HL-60/S4 treated with phorbol 12-myristate 13-acetate at 8.2 ng/mL for 4 days and 3 days (cell line): ENCODE data around the gene LGALS12.
"Not testable (repeated sequence)": the region's sequence is repeated elsewhere in the genome, so short reads cannot be mapped to it uniquely, and the experiment has no call there.

Experiments
- in situ Hi-C: fragments of 300-500 bp; cut with MboI; formaldehyde crosslinking; loops from 2 replicates; pipeline ENCODE4 v1.15.0; 2022; ENCODE audit warnings: low sequenced_read_pairs

Gene LGALS12

DNA sequence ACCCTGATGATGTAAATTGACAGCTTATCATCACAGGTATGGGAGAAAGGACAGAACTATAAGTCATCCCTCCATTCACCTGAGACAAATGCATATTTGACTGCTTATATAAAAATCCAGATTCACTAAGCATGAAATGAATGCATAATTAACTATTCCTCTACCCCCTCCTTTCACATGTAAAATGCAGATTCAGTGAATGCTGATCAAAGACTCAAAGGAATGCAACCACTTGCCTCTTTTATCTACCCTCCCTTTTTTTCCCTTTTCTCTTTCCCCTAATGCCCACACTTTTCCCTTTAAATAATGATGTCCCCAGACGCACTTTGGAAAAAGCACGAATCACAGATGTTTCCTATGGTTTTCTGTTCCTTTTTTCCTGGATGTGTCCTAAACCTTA, 26.2 kb downstream of the LGALS12 start:
- in situ Hi-C loops = no loop called here

DNA sequence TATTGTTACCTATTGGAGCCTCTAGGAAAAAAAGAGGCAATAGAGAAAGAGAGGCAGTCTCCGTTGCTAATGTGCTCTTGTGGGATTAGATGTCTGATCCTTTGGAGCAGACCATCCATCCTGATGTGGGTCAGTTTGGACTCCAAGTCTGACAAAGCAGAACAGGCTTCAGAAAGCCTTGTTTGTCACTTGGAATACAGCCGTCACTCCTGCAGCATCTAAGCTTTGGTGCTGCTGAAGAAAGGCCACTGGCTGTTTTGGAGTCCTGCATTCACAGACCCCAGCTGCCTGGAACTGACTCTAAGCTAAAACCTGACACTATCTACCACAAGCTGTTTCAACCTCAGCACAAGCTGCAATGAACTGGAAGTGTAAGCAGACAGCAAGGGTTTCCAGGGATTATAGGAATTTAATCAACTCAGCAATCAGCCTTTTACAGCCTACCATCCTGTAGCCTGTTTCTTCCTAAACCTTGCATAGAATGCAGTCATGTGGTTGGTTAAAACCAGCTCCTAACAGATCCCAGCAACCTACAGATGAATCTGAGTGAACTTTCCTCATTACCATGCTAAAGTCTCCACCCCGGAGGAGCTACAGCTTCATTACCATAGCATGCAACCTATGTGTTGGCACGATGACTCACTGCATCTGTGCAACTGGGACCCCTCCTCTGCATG, 27.1 kb downstream of the LGALS12 start:
- in situ Hi-C loops = no loop called here

DNA sequence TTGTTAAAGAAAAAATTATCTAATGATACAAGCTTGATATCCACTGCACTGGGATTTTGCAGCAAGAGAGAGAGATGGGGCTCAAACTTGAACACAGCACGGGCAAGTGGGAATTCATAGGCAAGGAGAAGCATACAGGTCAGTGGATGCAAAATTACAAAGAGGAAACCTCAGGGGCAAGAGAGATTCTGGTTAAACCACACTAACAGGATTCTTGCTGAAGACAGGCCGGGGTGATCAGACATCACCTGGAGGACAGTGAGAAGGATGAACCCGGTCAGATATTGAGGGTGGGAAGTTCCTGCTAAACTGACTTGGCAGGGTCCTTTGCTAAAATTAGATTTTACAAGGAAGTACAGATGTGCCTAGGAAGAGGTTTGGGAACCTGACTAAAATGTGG, 28.2 kb downstream of the LGALS12 start:
- in situ Hi-C loops = no loop called here

DNA sequence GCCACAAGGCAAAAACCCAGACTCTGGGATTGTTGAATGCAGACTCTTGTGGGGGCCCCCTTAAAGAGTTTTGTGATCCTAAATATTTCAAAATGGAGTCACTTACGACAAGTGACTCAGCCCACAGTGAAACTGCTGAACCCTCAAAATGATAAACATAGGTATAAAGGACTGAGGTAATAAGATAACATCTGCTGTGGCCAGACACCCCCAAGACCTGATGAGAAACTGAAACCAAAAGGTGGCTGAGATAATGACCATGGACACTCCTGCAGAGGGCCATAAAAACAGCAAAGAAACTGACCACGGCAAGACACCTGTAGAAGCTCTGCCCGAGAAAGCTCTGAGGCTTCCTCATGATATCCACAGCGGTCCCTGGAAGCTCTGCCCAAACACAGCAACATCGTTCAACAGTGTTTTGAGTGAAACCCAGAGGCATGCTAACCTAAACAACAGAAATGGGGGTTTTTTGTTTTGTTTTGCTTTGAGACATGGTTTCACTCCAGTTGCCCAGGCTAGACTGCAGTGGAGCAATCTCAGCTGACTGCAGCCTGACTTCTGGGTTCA, 29.1 kb downstream of the LGALS12 start:
- in situ Hi-C loops = no loop called here

DNA sequence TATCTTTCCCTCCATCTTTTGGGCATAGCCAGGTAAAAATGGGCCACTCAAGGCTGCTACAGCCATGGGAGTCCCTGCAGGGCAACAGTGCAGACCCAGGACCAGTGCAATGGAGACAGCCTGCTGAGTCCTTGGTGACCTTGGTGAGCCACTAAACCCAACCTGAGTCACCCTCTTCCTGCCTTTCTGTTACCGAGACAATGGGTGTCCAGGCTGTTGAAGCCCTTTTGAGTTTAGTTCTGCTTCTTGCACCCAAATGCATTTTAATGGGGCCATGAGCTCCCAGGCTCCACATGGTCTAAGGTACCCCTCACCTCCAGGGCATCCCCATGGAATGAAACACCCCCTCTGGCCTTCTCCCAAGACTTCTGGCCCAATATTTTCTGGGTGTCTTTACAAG, 29.9 kb downstream of the LGALS12 start:
- in situ Hi-C loops = no loop called here

DNA sequence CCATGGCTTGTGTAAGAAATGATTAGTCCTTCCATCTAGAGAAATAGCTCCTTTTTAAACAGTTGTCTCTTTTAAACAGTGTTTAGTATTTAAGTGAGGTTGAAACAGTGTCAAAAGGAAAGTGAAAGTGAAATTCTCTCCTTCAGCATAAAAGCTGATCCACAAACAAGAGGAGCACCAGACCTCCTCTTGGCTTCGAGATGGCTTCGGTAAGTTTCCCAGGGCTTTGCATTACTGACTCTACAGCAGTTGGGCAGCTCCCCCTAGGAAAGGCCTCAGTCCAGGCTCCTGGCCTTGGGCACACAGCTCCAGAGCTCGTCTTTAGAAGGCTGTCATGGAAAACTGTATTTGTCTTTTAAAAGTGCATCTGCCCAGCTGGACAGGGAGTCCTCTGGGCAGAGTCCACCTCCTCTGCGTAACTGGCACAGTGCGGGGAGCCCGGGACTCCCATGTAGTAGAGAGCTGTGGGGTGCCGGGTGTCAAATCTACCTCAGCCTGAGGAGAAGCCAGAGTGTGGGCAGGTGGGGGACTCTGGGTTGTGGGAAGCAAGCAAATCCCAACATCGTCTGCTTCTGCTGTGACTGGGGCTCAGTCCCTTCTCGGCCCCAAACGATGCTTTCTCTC, 30.9 kb downstream of the LGALS12 start, which contains the start of gene PLAAT4:
TSS of gene PLAAT4 (plus strand) at position 140 of the 624 bp plus-strand sequence. CDS start at position 201, 61 bp downstream.
- in situ Hi-C loops = no loop called here

DNA sequence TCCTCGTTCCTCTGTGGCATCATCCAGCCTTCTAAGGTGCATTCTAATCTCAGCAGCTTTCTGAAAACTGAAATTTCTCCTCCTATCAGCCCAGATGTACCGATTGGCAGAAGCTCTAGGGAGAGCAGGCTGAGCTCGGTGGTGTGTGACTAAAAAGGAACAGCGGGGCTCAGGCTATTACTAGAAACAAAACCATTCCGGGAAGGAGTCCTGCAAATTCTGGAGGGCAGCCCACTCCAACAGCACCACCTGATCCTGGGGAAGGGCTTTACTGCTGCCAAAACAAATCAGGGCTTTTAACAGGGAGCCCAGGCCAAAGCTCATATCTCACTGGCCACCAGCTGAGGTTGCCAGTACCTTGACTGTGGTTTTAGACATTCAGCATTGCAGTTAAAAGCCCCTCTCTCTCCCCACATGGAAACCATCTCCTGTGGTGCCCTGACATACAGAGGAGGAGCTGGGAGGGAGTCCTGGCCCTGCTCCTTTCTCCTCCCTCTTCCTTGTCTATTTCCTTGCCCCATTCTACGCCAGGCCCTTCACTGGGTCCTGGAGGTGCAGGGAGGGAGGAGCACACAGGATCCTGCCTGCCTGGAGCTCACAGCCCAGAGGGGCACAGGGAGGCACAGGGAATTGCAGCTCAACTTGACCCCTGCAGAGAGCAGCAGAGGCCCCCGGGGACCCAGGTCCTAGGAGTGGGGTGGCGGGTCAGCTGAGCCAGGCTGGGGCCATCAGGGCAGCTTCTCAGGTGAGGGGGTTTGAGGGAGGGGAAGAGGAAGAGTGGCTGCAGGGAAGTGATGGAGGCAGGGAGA, 31.6 kb downstream of the LGALS12 start:
- in situ Hi-C loops = no loop called here

DNA sequence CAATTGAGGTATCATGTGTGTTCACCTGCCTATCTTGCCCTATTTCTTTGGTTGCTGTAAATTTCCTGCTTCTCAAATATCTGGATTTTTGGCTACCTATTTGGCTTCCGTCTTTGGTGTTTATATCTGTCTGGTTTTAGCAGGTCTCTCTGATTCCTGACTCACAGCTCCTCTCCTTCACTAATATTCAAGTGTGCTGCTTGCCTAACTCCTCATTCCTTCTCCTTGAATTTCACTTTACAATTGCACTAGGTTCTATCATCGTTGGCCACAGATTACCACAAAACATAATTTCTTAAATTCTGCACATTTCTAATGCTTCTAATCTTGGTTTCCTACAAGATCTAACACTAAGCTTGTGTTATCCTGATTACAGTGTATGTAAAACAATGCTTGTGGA, 36.6 kb downstream of the LGALS12 start:
- in situ Hi-C loops = not testable (repeated sequence)

DNA sequence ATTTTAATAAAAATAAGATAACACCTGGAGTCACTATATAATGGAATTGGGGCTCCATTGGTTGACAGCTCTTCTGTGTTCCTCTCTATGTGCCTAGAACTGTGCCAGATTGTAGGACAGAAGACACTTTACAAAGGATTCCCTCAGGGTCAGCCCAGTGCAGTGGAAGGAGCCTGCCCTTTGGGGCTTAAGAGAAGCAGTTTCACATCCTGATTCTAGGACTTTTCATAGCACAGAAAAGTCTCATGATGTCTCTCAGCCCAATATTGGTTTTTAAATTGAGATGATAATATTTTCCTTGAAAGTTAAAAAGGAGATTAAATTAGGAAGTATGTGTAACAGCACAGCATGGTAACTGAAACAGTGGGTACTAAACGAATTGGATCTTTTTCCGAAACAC, 37.8 kb downstream of the LGALS12 start:
- in situ Hi-C loops = no loop called here

DNA sequence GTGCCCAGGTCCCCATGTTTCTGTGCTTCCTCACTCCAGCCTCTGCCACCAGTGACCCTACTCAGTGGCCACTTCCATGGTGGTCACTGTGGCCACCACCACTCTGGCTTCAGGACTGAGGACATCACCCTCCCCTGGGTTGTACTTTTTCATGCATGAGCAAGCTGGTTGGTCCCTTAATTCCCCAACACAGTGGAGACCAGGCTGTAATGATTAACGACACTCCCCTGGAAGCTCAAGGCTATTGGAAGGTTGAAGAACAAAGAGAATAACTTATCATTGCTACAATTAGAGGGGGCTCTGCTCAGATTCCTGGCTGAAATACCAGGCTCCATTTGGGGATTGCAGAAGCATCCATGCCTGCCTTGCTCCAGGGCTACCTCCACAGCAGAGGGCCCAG, 41.2 kb downstream of the LGALS12 start:
- in situ Hi-C loops = no loop called here

DNA sequence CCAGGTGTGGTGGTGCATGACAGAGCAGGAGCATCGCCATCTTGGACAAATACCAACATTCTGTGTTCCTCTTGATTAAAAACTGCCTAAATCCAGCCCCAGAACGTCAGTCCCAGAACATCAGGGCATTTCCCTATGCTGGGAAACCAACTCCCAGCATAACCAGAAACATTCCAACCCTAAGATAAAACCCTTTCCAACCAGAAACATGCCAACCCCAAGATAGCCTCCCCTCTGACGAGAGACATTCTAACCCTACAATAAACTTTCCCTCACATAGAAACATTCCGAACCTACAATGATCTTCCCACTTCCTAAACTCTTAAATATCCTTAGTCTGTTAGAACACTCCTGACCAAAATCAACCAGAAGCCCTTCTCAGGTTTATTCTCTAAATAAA, 42.3 kb downstream of the LGALS12 start:
- in situ Hi-C loops = no loop called here

DNA sequence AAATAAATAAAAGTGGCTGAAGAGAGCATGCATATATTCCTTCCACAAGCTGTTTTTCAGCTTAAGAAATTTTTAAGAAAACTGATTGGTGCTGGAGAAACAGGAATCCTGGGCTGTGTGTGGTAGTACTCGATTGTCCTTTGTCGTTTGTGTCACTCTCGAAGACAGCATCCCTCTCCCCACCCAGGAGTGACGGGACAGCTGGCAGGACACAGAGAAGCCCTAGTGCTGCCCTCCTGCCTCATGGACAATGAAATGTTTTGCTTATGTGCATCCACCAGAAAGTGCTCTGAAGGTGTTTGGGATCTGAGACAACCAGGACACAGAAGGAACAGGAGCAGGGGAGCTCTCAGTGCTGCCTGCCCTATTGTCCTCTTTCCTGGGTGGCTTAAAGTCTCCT, 43.5 kb downstream of the LGALS12 start:
- in situ Hi-C loops = no loop called here

DNA sequence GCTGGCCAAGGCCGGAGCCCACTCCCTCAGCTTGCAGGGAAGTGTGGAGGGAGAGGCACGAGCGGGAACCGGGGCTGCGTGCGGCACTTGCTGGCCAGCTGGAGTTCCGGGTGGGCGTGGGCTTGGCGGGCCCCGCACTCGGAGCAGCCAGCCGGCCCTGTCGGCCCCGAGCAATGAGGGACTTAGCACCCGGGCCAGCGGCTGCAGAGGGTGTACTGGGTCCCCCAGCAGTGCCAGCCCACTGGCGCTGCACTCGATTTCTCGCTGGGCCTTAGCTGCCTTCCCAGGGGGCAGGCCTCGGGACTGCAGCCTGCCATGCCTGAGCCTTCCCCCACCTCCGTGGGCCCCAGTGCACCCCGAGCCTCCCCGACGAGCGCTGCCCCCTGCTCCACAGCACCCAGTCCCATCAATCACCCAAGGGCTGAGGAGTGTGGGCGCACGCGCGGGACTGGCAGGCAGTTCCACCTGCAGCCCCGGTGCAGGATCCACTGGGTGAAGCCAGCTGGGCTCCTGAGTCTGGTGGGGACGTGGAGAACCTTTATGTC, 44.3 kb downstream of the LGALS12 start:
- in situ Hi-C loops = not testable (repeated sequence)

DNA sequence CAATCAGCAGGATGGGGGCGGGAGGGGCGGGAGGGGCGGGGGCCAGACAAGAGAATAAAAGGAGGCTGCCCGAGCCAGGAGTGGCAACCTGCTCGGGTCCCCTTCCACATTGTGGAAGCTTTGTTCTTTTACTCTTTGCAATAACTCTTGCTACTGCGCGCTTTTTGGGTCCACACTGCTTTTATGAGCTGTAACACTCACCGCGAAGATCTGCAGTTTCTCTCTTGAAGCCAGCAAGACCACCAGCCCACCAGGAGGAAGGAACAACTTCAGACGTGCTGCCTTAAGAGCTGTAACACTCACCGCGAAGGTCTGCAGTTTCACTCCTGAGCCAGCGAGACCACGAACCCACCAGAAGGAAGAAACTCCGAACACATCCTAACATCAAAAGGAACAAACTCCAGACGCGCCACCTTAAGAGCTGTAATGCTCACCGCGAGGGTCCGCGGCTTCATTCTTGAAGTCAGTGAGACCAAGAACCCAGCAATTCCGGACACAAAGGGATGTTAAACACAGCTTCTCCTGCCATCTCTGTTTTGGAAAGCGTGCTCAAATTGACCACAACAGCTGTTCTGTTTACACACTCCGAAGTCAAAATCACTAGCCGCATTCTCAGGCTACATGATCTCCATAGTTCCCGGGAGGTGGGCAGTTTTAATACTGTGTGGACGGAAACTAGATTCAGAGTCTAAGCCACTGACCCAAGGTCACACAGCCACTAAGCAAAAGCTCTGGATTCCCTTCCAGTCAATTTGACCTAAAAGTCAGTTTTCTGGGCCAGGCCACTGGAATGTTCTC, 45.4 kb downstream of the LGALS12 start:
- in situ Hi-C loops = no loop called here

DNA sequence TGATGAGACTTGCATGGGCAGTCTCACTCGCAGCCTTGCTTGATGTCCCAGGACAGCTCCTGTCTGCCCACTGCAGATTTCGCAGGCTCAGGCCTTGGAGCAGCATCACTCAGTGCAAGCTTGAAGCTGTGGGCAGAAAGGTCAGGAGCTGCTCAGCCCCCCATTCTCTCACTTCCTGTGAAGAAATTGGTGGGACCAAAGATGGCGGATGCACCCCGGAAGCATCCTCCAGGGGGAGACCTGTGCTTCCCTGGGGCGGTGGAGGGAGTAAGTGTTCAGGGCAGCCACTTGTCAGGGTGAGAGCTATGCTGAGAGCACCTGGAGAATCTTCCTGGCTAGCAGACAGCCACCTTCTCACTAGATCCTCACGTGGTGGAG, 46.0 kb downstream of the LGALS12 start:
- in situ Hi-C loops = no loop called here

DNA sequence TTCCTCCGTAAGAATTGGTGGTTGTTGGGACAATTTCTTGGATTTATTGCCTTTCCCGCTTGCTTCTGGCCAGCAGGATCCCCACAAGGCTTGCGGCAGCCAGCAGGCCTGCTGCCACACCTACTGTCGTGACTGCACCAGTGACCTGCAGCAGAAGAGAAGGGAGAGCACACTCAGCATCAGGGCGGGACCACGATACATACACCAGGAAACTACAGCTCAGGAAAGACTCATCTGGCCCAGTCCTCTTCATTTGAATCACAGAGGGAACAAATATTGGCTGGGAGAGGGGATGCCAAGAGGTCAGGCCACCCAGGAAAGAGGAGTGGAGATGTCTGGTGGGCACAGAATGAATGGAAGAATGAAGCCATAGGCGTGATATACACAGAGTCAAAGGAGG, 47.0 kb downstream of the LGALS12 start:
- in situ Hi-C loops = no loop called here

DNA sequence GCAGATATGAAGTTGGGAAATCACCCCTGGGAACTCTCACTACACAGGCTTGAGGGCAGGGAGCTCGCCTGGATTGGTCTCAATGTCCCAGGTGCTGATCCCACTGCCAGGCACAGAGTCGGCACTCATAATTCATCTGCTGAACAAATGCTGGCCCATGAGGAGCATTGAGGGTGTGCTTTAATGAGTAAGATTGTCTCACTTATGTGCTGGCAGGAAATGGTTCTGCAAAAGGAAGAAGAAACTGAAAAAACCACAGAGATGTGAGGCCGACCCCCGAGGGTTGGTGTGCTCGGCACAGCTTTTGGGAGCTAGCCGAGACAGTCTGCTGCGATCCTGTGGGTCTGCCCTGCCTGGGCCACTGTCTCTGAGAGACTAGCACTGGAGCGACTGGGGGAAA, 47.9 kb downstream of the LGALS12 start:
- in situ Hi-C loops = no loop called here

DNA sequence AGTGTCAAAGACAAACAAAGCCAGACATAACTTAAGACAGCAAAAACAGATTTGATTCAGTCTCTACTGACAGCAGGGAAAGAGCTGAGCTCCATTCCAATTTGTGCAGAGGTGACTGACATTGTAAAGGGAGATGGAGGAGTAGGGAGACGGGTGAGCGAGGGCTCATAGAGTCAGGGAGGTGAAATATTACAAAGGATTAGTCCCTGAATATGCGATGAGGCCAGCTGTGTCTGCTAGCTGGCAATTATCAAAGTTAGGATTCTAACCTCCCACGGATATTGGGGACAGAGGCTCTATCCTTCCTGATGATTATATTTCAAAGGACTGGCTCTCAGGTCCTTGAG, 49.0 kb downstream of the LGALS12 start:
- in situ Hi-C loops = no loop called here

DNA sequence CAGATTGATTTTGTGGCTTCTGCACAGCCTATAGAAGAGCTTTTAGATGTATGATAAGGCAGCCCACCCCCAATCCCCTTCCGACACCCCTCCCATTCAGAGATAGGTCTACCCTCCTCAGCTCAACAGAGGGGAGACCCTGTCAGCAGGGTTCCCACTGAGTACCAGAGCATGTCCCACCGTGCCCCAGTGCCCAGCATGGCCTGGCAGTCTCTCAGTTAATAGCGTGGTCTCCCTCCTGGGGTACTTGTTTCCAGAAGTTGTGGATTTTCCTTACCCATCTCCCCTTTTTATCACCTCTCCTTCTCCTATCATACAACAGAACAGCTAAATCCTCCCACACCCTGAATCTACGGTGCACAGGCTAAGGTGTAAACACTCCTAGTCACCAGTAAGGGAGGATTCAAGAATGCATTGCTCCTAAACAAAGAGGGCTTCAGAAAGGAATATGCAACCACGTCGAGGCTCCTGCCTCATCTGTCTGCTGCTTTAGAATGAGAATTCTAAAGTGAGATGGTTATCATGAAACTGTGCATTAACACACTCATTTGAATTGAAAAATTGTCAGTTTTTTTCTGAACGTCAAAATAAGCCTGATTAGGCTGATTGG, 50.6 kb downstream of the LGALS12 start:
- in situ Hi-C loops = no loop called here

DNA sequence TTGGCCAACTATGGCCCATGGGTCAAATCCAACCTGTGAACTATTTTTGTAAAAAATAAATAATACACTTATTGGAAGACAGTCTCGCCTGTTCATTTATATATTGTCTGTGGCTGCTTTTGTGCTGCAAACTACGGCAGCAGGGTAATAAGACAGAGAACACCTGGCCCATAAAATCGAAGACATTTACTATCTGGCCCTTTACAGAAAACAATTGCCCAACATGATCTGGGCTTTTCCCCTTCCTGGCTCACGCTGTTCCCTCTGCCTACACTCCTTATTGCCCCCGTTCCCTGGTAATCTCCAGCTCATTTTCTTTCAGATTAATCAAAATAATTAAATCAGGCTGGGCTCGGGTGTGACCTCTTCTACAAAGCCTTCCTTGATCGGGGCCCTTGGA, 51.7 kb downstream of the LGALS12 start:
- in situ Hi-C loops = no loop called here
